Stimulated activated CD8-positive, alpha-beta memory T cell treated with anti-CD3 and anti-CD28 coated beads, Interleukin-7, amount 100 ng/mL, for 1 hour (primary cell): Measurements from ENCODE around the gene PUSL1.

ENCODE experiments used
- DNase-seq, 2 donors: peaks; one replicate each; pipeline ENCODE4 v3.0.0-alpha.2; 2020; ENCODE audit warnings: low read depth in 2 of 2

Gene PUSL1

GRCh38 chr1:1353389-1354151, 45.2 kb downstream of the PUSL1 start:
- no peak for DNase-seq

- DNase-seq: no peak
These were observed 46.2 kb downstream of the PUSL1 start for GRCh38 chr1:1354271-1355247.

GRCh38 chr1:1355416-1355815, 47.0 kb downstream of the PUSL1 start:
- DNase-seq: no peak

- DNase-seq: no peak
These were observed 47.9 kb downstream of the PUSL1 start for GRCh38 chr1:1356166-1356795.

- no peak for DNase-seq
These were observed 48.5 kb downstream of the PUSL1 start for GRCh38 chr1:1356796-1357401.

- no peak for DNase-seq
These were observed 49.6 kb downstream of the PUSL1 start for GRCh38 chr1:1357871-1358432.

- no peak for DNase-seq
These were observed 50.3 kb downstream of the PUSL1 start, which contains the start of gene MXRA8 for GRCh38 chr1:1358433-1359271. Gene MXRA8, minus strand, starts transcription at chr1:1358555. Its CDS starts 51 bp downstream, at chr1:1358504.

GRCh38 chr1:1359308-1359663, 50.9 kb downstream of the PUSL1 start:
- no peak for DNase-seq

GRCh38 chr1:1359664-1360468, 51.5 kb downstream of the PUSL1 start:
- no peak for DNase-seq

GRCh38 chr1:1360506-1361169, 52.2 kb downstream of the PUSL1 start:
- no peak for DNase-seq
